HepG2 (cell line): ENCODE results near the gene IVD. TPM values are rescaled to one million over a fixed set of nuclear protein-coding genes. Genes with fewer than 3 reads are reported as not detected.

ENCODE experiments used
- ATAC-seq: fragments of 200-7000 bp; cut with Tn5 transposase; 3 replicates; pipeline ENCODE4 v1.9.1; 2020; ENCODE audit warnings: mild to moderate bottlenecking, moderate library complexity
- BruUV-seq: library from RNA; stranded (reverse); fragments of 400-500 nt; replicated peaks from 2 replicates; lab custom pipeline; 2021; lab: Mats Ljungman, UMichigan
- CTCF ChIA-PET: fragments of 300-600 bp; formaldehyde crosslinking; extraction: SDS; loops from one replicate; lab custom pipeline; 2021; ENCODE audit warnings: low total read pairs, inconsistent platforms, low intra/inter-chr PET ratio; lab: Yijun Ruan, JAX
- POLR2A ChIA-PET: fragments of 350-600 bp; sonication (Branson Sonifier 250); formaldehyde crosslinking; loops from one replicate; lab custom pipeline; 2020; ENCODE audit warnings: antibody characterized with exemption, inconsistent platforms; lab: Yijun Ruan, JAX
- DNase-seq: peaks from one replicate; pipeline ENCODE4 v3.0.0-alpha.2; 2015; ENCODE audit warnings: low spot score
- FAIRE-seq: peaks from 3 replicates; lab custom pipeline; 2011; peaks lifted over from hg19 to GRCh38; lab: Jason Lieb, UNC
- H2AFZ ChIP-seq: one replicate; pipeline ENCODE4 v1.6.1; 2011; ENCODE audit warnings: low read length, inconsistent platforms
- H3K27ac ChIP-seq: fragments of 300-600 bp; 3 replicates; pipeline ENCODE4 v1.8.0; 2011; ENCODE audit warnings: mixed run types, mild to moderate bottlenecking, mixed read lengths, low read length, inconsistent platforms; ENCODE audit not compliant: insufficient read depth; ENCODE audit errors: extremely low read length
- H3K27me3 ChIP-seq, 2 experiments: fragments of 200-600 bp in 1 of 2; 2 replicates in 1 of 2; 3 replicates in 1 of 2; pipeline versions ENCODE4 v1.6.0 to v1.8.0; 2011; ENCODE audit warnings: low read length in 2 of 2, mild to moderate bottlenecking in 2 of 2, moderate library complexity in 2 of 2, inconsistent platforms in 1 of 2; ENCODE audit not compliant: insufficient read depth in 2 of 2, control insufficient read depth in 1 of 2
- H3K36me3 ChIP-seq, 2 experiments: fragments of 200-600 bp in 1 of 2; replicated peaks in 1 of 2; 2 replicates in 1 of 2; 3 replicates in 1 of 2; pipeline versions ENCODE4 v1.5.1 to v1.8.0; 2011; ENCODE audit warnings: low read length in 2 of 2, inconsistent platforms in 1 of 2; ENCODE audit not compliant: insufficient read depth in 2 of 2, control insufficient read depth in 1 of 2
- H3K4me1 ChIP-seq: 2 replicates; pipeline ENCODE4 v1.5.1; 2012; ENCODE audit warnings: low read length, inconsistent platforms; ENCODE audit not compliant: insufficient read depth
- H3K4me2 ChIP-seq: 2 replicates; pipeline ENCODE4 v1.6.0; 2011; ENCODE audit warnings: low read depth, low read length, inconsistent platforms
- H3K4me3 ChIP-seq, 3 experiments: fragments of 200-600 bp in 1 of 3; sonication (generic), shearing (Covaris generic) in 1 of 3; replicated peaks in 1 of 3; 2 replicates each; pipeline ENCODE4 v1.5.1; 2011 to 2016; ENCODE audit warnings: low read length in 3 of 3, inconsistent platforms in 2 of 3, low read depth in 2 of 3, mild to moderate bottlenecking in 2 of 3, control low read depth in 1 of 3, mixed read lengths in 1 of 3; ENCODE audit not compliant: insufficient read depth in 1 of 3
- H3K79me2 ChIP-seq: one replicate; pipeline ENCODE4 v1.6.1; 2011; ENCODE audit warnings: low read length, inconsistent platforms; ENCODE audit not compliant: insufficient read depth
- H3K9ac ChIP-seq: 2 replicates; pipeline ENCODE4 v1.6.0; 2011; ENCODE audit warnings: mild to moderate bottlenecking, low read depth, low read length, inconsistent platforms; ENCODE audit not compliant: insufficient read depth
- H3K9me3 ChIP-seq: 2 replicates; pipeline ENCODE4 v1.5.1; 2012; ENCODE audit warnings: mild to moderate bottlenecking, low read length
- H4K20me1 ChIP-seq: 2 replicates; pipeline ENCODE4 v1.6.0; 2011; ENCODE audit warnings: inconsistent platforms, mild to moderate bottlenecking, low read length, moderate library complexity; ENCODE audit not compliant: insufficient read depth
- SKI ChIP-seq: fragments of 450-650 bp; IDR thresholded peaks from one replicate; pipeline ENCODE4 v1.6.1; 2018; ENCODE audit warnings: mild to moderate bottlenecking; ENCODE audit not compliant: partially characterized antibody
- U2AF2 ChIP-seq: fragments of 200-400 bp; formaldehyde crosslinking; IDR thresholded peaks from 2 replicates; pipeline ENCODE4 v1.6.1; 2017; ENCODE audit warnings: low read depth, mild to moderate bottlenecking, low read length
- ZNF264 ChIP-seq: sonication (generic); formaldehyde crosslinking; IDR thresholded peaks from 2 replicates; pipeline ENCODE4 v1.4.0; 2020; ENCODE audit warnings: missing genetic modification reagents
- ZNF292 ChIP-seq: sonication (generic); formaldehyde crosslinking; IDR thresholded peaks from 2 replicates; pipeline ENCODE4 v1.8.1; 2022; ENCODE audit warnings: mild to moderate bottlenecking, low read depth, missing genetic modification reagents, borderline replicate concordance
- ZNF367 ChIP-seq: sonication (generic); formaldehyde crosslinking; IDR thresholded peaks from 2 replicates; pipeline ENCODE4 v1.4.0; 2020; ENCODE audit warnings: missing genetic modification reagents, borderline replicate concordance
- ZNF652 ChIP-seq: IDR thresholded peaks from 2 replicates; pipeline ENCODE4 v1.6.1; 2016; ENCODE audit warnings: low read depth, borderline replicate concordance
- WGBS: methylation state at CpG from one replicate; pipeline ENCODE4 v1.1.6; 2017; ENCODE audit warnings: low lambda C conversion rate; 5-methylcytosine and 5-hydroxymethylcytosine counted together
- in situ Hi-C: cut with HindIII; loops from 2 replicates; pipeline ENCODE4 v1.10.0; 2017; ENCODE audit warnings: low pct_unique_long_range_greater_than_20kb; ENCODE audit not compliant: extremely low pct_ligation_motif_present
- intact Hi-C: fragments of 100-400 bp; cut with micrococcal nuclease; formaldehyde crosslinking; loops from one replicate; pipeline ENCODE4 v1.10.0; 2022; ENCODE audit not compliant: unreplicated experiment
- polyA plus RNA-seq, 8 experiments: library from polyadenylated mRNA; depleted of rRNA in 3 of 8; stranded (reverse) in 7 of 8; unstranded in 1 of 8; fragments of >200 nt; fragmentation: Illumina TruSeq in 4 of 8; extraction: Trizol in 4 of 8; gene quantifications; 2 replicates each; pipeline versions ENCODE4 v1.2.1 to v1.2.3, GENCODE V29; 2011 to 2016; ENCODE audit warnings: low read depth in 4 of 8, missing spikeins in 1 of 8, mixed read lengths in 1 of 8; ENCODE audit not compliant: insufficient read depth in 1 of 8
- total RNA-seq, 5 experiments: library from RNA; depleted of rRNA; stranded (reverse); fragments of >200 nt; fragmentation: Illumina TruSeq; extraction: Trizol; gene quantifications; 2 replicates each; pipeline ENCODE4 v1.2.3, GENCODE V29; 2016; ENCODE audit warnings: low read depth in 1 of 5

IVD gene
- total and polyA plus RNA-seq, 2 of the 13 experiments (the other 11 are each of a cell fraction or from before 2014, with no cell fraction given) = 48.0 to 53.9 TPM

DNA sequence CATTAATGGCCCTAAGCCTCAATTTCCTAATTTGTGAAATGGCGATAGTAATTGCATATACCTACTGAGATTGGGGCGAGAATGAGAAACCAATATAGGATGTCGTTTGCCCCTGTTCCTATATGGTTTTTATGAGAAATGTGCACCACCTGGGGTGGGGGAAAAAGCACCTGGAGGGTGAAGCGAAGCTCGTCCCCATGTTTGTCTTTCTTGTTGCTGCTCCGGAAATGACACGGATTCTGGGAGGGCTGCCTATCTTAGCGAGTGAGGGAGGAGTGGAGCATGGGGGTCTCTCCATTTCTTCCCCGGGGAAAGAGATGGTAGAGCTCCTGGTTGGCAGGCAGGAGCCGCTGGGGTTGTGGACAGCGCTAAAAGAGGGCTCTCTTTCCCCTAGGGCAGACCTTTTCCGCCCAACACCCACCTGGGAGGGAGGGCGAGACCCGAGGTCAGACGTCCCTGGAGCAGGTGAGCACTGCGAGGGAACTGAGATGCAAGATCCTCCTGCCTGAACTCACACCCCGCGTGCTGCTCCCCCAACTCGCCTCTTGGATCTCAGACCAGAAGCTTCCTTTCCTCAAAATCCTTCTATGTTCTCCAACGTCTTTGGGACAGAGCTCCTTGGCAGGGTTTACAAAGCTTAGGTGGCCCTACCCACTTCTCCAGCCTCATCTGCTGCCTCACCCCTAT is 29.6 kb downstream of the IVD start (continued):
- TF ChIP-seq U2AF2 = no peak
- no peak for TF ChIP-seq ZNF264
- TF ChIP-seq ZNF367 (CRISPR knock-in tag) = no peak
- no peak for TF ChIP-seq ZNF652 (CRISPR knock-in tag)

DNA sequence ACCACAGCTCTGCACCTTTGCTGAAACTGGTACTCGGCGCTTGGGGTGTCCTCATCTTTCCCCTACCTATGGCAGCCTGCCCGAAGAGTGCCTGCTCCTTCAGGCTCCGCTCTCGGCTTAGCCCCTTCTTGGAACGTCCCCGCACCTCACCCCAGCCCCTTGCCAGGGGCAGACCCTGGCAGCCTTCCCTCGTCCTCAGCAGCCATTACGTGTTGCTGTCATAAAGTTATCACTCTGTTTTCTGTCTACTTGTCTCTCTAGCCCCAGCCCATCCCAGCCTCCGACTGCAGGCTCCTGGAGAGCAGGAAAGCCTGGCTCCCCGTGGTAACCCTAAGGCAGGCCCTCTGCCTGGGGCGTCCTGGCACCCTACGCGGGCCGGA is 30.1 kb downstream of the IVD start:
- POLR2A ChIA-PET = no interaction called here
- Histone ChIP-seq H3K9ac (0 out of 2 replicates have a peak overlapping the region, but pooled peaks have one; percentile 22), H3K4me3 (peak overlapping the region; percentile 7 to 68 (median 47); a peak in 3 of 6 replicates), H3K4me2 (peak overlapping the region; percentile 70; the same call in 1 of the 2 replicates), H3K36me3 (no peaks in the 10 kb centered on the region), H4K20me1 (no peaks in the 10 kb centered on the region), H3K27ac (no peak overlapping the region), H3K9me3 (no peaks in the 10 kb centered on the region), H2AFZ (no peak overlapping the region), H3K4me1 (peaks cover 57% of the 10 kb centered on the region), H3K79me2 (no peaks in the 10 kb centered on the region), H3K27me3 (peaks cover 5 to 54% of the 10 kb centered on the region in 2 experiments; a peak in 4 of 5 replicates)
- FAIRE-seq (no peak), ATAC-seq (no peak), DNase-seq (no peak)
- BruUV-seq = no TSS peak
- intact Hi-C loops = no loop called here
- TF ChIP-seq SKI (no peak), ZNF292 (CRISPR knock-in tag) (no peak)
- WGBS = 39% methylated on average over 14 of the region's 15 CpGs
- in situ Hi-C loops = no loop called here
- CTCF ChIA-PET = no interaction called here
